Measurements from ENCODE around the gene FOSL2. TPM values are rescaled to one million over a fixed set of nuclear protein-coding genes. Genes with fewer than 3 reads are reported as not detected.

The FOSL2 gene
- total and polyA plus RNA-seq, 10 of the 15 experiments (the other 5 are each of a cell fraction or from before 2014, with no cell fraction given) = 0.05 to 1.3 (median 0.34) TPM

DNA sequence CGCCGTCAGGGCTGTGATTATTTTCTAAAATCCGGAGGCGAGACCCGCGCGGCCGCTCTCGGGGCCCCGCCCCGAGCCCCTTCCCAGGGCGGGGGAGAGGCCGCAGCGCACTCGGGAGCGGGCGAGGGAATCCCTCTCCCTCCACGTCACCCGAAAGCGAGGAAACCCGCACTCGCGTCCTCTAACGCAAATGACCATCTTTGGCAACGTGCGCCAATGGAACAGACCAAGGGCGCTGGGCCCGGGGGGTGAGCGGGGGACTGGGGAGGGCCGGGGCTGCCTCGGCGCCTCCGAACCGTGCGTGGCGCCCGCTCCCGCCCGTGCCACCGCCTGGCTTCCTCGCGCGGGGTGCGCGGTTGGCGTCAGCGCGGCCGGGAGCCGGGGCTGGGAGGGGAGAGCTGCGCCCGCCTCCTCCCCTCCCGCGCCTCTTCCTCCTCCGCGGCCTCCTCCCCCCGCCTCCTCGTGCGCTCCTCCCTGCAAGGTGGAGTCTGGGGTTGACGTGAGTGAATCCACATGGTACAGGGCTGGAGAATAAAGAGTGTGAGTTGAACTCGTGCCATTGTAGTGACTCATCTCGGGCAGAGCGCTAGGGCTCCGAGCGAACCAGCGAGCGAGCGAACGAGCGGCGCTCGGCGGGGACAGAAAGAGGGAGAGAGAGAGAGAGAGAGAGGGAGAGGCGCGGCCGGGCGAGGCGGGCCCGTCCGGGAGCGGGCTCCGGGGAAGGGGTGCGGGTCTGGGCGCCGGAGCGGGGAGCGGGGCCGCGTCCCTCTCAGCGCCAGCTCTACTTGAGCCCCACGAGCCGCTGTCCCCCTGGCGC is at the start of gene FOSL2 (continued):
- TF ChIP-seq, protein P1, sequence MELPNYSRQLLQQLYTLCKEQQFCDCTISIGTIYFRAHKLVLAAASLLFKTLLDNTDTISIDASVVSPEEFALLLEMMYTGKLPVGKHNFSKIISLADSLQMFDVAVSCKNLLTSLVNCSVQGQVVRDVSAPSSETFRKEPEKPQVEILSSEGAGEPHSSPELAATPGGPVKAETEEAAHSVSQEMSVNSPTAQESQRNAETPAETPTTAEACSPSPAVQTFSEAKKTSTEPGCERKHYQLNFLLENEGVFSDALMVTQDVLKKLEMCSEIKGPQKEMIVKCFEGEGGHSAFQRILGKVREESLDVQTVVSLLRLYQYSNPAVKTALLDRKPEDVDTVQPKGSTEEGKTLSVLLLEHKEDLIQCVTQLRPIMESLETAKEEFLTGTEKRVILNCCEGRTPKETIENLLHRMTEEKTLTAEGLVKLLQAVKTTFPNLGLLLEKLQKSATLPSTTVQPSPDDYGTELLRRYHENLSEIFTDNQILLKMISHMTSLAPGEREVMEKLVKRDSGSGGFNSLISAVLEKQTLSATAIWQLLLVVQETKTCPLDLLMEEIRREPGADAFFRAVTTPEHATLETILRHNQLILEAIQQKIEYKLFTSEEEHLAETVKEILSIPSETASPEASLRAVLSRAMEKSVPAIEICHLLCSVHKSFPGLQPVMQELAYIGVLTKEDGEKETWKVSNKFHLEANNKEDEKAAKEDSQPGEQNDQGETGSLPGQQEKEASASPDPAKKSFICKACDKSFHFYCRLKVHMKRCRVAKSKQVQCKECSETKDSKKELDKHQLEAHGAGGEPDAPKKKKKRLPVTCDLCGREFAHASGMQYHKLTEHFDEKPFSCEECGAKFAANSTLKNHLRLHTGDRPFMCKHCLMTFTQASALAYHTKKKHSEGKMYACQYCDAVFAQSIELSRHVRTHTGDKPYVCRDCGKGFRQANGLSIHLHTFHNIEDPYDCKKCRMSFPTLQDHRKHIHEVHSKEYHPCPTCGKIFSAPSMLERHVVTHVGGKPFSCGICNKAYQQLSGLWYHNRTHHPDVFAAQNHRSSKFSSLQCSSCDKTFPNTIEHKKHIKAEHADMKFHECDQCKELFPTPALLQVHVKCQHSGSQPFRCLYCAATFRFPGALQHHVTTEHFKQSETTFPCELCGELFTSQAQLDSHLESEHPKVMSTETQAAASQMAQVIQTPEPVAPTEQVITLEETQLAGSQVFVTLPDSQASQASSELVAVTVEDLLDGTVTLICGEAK (IDR thresholded peaks at IDR 0.05; ENCODE audit: borderline replicate concordance) = no peak
- TF ChIP-seq, protein P2, sequence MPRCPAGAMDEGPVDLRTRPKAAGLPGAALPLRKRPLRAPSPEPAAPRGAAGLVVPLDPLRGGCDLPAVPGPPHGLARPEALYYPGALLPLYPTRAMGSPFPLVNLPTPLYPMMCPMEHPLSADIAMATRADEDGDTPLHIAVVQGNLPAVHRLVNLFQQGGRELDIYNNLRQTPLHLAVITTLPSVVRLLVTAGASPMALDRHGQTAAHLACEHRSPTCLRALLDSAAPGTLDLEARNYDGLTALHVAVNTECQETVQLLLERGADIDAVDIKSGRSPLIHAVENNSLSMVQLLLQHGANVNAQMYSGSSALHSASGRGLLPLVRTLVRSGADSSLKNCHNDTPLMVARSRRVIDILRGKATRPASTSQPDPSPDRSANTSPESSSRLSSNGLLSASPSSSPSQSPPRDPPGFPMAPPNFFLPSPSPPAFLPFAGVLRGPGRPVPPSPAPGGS (IDR thresholded peaks at IDR 0.05; ENCODE audit: borderline replicate concordance, insufficient read depth, low read depth, low read length, poor library complexity, severe bottlenecking) = no peak
- TF ChIP-seq CBX3 (IDR thresholded peaks at IDR 0.05; ENCODE audit: borderline replicate concordance, low read depth) (no peak), SMARCA5 (IDR thresholded peaks at IDR 0.05) (no peak), ETV6 (conservative IDR thresholded peaks at IDR 0.05 in 1 of 2, IDR thresholded peaks at IDR 0.05 in 1 of 2; ENCODE audit: borderline replicate concordance in 1 of 2, low read depth in 1 of 2) (no peak), JUNB (IDR thresholded peaks at IDR 0.05) (no peak), KLF5 (IDR thresholded peaks at IDR 0.05; ENCODE audit: partially characterized antibody) (peak; percentile 97), CBFB (IDR thresholded peaks at IDR 0.05; ENCODE audit: low read depth) (no peak), TARDBP (IDR thresholded peaks at IDR 0.05; ENCODE audit: borderline replicate concordance) (no peak), SMAD1 (IDR thresholded peaks at IDR 0.05; ENCODE audit: low read depth, partially characterized antibody) (no peak), ZNF24 (IDR thresholded peaks at IDR 0.05) (0 out of 2 replicates have a peak, but pooled peaks have one; percentile 23)
- TF ChIP-seq, protein P3, sequence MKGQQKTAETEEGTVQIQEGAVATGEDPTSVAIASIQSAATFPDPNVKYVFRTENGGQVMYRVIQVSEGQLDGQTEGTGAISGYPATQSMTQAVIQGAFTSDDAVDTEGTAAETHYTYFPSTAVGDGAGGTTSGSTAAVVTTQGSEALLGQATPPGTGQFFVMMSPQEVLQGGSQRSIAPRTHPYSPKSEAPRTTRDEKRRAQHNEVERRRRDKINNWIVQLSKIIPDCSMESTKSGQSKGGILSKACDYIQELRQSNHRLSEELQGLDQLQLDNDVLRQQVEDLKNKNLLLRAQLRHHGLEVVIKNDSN (IDR thresholded peaks at IDR 0.05; ENCODE audit: borderline replicate concordance, extremely low read length, insufficient read depth, low read depth, low read length) = no peak
- TF ChIP-seq, protein P4, sequence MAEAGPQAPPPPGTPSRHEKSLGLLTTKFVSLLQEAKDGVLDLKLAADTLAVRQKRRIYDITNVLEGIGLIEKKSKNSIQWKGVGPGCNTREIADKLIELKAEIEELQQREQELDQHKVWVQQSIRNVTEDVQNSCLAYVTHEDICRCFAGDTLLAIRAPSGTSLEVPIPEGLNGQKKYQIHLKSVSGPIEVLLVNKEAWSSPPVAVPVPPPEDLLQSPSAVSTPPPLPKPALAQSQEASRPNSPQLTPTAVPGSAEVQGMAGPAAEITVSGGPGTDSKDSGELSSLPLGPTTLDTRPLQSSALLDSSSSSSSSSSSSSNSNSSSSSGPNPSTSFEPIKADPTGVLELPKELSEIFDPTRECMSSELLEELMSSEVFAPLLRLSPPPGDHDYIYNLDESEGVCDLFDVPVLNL (IDR thresholded peaks at IDR 0.05; ENCODE audit: low read depth, low read length) = no peak
- TF ChIP-seq, protein P5, sequence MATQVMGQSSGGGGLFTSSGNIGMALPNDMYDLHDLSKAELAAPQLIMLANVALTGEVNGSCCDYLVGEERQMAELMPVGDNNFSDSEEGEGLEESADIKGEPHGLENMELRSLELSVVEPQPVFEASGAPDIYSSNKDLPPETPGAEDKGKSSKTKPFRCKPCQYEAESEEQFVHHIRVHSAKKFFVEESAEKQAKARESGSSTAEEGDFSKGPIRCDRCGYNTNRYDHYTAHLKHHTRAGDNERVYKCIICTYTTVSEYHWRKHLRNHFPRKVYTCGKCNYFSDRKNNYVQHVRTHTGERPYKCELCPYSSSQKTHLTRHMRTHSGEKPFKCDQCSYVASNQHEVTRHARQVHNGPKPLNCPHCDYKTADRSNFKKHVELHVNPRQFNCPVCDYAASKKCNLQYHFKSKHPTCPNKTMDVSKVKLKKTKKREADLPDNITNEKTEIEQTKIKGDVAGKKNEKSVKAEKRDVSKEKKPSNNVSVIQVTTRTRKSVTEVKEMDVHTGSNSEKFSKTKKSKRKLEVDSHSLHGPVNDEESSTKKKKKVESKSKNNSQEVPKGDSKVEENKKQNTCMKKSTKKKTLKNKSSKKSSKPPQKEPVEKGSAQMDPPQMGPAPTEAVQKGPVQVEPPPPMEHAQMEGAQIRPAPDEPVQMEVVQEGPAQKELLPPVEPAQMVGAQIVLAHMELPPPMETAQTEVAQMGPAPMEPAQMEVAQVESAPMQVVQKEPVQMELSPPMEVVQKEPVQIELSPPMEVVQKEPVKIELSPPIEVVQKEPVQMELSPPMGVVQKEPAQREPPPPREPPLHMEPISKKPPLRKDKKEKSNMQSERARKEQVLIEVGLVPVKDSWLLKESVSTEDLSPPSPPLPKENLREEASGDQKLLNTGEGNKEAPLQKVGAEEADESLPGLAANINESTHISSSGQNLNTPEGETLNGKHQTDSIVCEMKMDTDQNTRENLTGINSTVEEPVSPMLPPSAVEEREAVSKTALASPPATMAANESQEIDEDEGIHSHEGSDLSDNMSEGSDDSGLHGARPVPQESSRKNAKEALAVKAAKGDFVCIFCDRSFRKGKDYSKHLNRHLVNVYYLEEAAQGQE (IDR thresholded peaks at IDR 0.05; ENCODE audit: low read depth, low read length) = no peak
- TF ChIP-seq, protein P6, sequence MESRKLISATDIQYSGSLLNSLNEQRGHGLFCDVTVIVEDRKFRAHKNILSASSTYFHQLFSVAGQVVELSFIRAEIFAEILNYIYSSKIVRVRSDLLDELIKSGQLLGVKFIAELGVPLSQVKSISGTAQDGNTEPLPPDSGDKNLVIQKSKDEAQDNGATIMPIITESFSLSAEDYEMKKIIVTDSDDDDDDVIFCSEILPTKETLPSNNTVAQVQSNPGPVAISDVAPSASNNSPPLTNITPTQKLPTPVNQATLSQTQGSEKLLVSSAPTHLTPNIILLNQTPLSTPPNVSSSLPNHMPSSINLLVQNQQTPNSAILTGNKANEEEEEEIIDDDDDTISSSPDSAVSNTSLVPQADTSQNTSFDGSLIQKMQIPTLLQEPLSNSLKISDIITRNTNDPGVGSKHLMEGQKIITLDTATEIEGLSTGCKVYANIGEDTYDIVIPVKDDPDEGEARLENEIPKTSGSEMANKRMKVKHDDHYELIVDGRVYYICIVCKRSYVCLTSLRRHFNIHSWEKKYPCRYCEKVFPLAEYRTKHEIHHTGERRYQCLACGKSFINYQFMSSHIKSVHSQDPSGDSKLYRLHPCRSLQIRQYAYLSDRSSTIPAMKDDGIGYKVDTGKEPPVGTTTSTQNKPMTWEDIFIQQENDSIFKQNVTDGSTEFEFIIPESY (IDR thresholded peaks at IDR 0.05) = no peak

Data from GM12878 (cell line).